ENCODE data around the gene EPN2.

Gene EPN2

DNA sequence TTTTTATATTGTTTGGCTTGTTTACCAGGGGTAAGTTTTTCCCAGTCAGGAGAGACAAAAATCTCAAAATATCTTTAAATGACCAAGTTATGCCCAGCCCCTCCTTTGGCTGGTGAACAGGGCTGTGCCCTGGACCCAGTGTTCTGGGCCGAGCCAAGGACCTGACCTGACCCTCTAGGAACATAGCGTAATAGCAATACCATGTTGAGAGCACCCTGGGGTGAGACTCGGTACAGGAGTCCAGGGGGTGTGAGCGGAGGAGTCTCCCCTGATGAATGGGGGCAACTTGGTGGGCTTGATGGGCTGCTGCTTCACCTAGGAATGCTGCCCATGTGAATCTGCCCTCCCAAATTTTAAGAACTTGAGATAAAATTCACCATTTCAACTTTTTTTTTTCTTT lies 77.9 kb downstream of the EPN2 start:
- H3K4me3 Mint-ChIP-seq, result no peak overlapping the region
- no peak overlapping the region for H3K27ac Mint-ChIP-seq

DNA sequence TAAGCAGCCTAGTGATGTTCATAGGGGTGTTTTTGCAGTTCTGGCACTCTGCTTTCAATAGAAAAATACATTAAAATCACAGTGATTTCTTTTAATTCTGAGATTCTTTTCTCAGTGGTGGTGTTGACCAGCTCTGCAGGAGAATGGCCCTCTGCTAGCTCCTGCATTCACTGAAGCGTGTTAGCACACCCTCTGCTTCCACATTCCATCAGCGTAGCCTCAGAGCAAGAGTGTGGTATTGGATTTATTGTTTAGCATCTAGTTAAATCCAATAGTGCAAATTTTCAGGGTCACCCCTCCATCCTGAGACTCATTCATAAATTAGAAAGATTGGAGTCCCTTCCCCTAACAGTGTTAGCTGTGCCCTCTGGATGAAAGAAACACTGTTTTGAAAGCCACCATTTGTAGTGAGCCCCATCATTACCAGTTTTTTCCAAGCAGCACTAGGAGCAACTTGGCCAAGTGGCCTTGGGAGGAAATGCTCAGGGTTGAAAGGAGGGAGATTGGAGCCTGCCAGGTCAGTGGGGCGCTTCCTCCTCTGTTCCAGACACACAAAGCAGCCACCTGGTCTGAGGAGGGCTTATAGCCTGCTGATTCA lies 79.7 kb downstream of the EPN2 start:
- Mint-ChIP-seq H3K36me3 (ENCODE audit: low read depth) (peaks cover 3% of the 10 kb centered on the region), H3K27ac (no peak overlapping the region), H3K9me3 (no peaks in the 10 kb centered on the region), H3K27me3 (peaks cover 7% of the 10 kb centered on the region), H3K4me3 (no peak overlapping the region), H3K4me1 (ENCODE audit: low read depth) (no peaks in the 10 kb centered on the region)

More for the DNA sequence above, 77.9 kb downstream of the EPN2 start:
- no peaks in the 10 kb centered on the region for H3K9me3 Mint-ChIP-seq
- H3K4me1 Mint-ChIP-seq (ENCODE audit: low read depth), result no peaks in the 10 kb centered on the region
- H3K36me3 Mint-ChIP-seq (ENCODE audit: low read depth), result peaks cover 6% of the 10 kb centered on the region
- H3K27me3 Mint-ChIP-seq, result peaks cover 14% of the 10 kb centered on the region

DNA sequence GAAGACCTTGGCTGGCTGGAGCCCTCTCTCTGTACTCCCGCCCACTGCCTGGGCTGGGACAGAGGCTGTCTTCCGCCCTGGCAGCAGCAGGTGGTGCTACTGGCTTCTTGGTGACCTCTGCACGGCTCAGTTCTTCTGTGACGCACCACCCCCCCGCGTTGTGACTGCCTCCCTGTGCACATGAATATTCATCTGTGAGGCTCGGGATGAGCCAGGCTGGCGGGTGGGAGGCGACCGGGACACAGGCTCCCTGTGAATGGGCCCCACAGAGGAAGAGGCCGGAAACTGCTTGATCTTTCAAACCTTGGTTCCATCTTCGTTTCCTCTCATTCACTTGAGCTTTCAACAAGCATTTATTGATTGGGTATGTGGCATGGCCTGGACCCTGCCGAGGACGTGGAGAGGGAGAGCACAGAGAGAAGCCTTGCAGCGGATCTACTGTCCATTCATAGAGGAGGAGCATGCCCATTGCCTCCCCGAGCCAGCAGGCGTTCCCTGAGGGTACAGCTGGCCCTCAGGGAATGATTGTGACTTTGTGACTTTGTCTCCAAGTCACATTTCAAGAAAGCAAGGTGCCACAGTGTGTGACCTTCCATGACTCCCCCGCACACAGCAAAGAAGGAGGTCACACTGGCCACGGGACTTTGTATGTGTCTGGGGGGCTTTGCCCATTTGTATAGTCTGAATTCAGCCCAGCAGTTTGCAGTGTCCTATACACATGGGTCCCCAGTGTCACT lies 80.4 kb downstream of the EPN2 start:
- Mint-ChIP-seq H3K4me1 (ENCODE audit: low read depth) (no peaks in the 10 kb centered on the region), H3K27me3 (peaks cover 3% of the 10 kb centered on the region), H3K36me3 (ENCODE audit: low read depth) (no peaks in the 10 kb centered on the region), H3K9me3 (no peaks in the 10 kb centered on the region), H3K4me3 (no peak overlapping the region), H3K27ac (no peak overlapping the region)

DNA sequence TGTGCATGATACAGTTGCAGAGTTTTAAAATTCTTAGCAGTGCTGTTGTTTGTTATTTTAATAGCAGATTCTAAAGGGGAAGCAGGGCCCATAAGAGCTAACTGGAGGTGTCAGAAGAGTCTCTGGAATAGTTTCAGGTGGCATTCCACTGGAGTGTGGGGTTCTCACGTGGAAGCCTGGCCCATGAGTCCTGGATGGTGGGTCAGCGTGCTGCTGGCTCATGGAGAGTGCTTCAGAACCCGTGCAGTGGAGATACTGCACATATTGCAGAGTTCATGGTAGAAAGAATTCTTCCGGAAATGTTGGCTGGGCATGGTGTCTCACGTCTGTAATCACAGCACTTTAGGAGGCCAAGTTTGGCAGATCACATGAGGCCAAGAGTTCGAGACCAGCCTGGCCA lies 81.4 kb downstream of the EPN2 start:
- no peaks in the 10 kb centered on the region for H3K9me3 Mint-ChIP-seq
- H3K27me3 Mint-ChIP-seq, result peaks cover 11% of the 10 kb centered on the region
- H3K4me1 Mint-ChIP-seq (ENCODE audit: low read depth), result no peaks in the 10 kb centered on the region
- no peak overlapping the region for H3K27ac Mint-ChIP-seq
- peaks cover under 1% of the 10 kb centered on the region for H3K36me3 Mint-ChIP-seq (ENCODE audit: low read depth)
- H3K4me3 Mint-ChIP-seq, result no peak overlapping the region

DNA sequence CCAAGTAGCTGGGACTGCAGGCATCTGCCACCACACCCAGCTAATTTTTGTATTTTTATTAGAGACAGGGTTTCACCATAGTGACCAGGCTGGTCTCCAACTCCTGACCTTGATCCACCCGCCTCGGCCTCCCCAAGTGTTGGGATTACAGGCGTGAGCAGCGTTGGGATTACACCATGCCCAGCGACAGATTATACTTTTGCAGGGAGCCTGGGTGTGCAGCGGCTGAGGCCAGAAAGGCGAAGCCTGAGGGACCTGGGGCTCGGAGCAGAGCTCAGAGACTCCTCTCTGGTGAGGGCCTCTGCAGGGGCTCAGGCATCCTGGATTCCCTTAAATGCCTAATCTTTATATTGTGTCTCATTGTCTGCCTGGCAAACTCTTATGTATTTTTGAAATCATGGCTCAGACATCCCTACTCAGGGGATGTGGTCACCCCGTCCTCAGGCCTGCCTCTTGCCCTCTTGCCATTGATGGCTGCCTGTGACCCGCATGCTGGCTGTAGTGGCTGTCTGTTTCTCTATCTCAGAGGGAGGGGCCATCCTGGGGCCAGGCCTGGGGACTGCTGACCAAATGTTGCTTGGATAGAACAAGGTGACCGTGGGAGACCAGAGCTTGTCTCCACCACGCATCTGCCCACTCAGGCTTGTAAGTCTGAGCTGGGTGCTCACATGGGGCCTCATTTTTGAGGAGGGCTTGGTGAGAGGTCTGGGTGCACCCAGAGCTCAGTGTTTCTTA lies 82.8 kb downstream of the EPN2 start:
- Mint-ChIP-seq H3K27ac (no peak overlapping the region), H3K4me1 (ENCODE audit: low read depth) (no peaks in the 10 kb centered on the region), H3K9me3 (peaks cover 2% of the 10 kb centered on the region), H3K27me3 (peaks cover 11% of the 10 kb centered on the region), H3K4me3 (no peak overlapping the region), H3K36me3 (ENCODE audit: low read depth) (peaks cover 4% of the 10 kb centered on the region)

DNA sequence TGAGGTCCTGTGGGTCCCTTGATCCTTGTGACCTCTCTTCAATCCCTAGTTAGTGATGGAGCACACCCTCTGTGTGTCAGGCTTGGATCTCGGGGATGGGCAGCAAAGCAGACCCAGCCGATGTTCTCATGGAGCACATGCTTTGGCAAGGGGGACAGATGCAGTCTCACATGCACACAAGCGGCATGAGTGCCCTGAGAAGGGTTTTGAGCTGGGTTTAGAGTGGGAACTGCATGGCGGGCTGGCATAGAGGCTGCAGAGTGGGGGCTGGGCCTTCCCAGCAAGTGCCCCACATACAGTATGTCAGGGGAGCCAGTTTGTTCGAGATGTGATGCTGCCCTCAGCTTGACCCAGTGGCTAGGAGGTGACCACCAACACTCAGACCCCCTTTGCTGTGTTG lies 83.7 kb downstream of the EPN2 start:
- peaks cover 11% of the 10 kb centered on the region for H3K9me3 Mint-ChIP-seq
- H3K4me1 Mint-ChIP-seq (ENCODE audit: low read depth), result no peaks in the 10 kb centered on the region
- peaks cover 4% of the 10 kb centered on the region for H3K36me3 Mint-ChIP-seq (ENCODE audit: low read depth)
- peaks cover 16% of the 10 kb centered on the region for H3K27me3 Mint-ChIP-seq
- H3K4me3 Mint-ChIP-seq, result no peak overlapping the region
- no peak overlapping the region for H3K27ac Mint-ChIP-seq

DNA sequence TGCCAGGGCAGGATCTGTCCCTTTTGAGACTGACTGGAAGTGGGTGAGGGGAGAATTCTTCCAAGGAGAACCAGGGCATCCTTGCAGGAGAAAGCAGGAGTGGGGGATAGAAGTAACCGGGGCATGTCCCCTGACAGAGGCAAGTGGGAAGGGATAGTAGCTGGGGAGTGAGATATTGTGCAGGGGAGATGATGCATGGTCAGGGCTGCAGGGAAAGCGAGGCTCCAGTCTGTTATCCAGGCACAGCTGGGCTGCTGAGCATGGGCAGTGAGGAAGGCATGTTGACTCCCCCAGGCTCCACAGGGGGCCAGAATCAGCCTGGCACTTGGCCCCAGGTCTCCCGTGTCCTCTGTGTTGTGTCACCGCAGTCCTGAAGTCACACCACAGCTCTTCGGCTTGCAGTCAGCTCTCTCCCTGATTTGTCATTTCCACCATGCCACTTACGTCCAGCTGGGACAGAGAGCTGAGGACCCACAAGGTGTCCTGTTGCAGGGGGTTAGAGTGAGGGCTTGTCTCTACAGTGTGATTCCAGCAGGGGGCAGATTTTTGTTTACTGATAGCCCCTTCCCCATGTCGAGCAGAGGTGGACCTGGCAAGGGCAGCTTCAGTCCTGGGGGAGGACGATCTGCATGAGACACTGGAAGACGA lies 84.4 kb downstream of the EPN2 start:
- peaks cover 16% of the 10 kb centered on the region for H3K27me3 Mint-ChIP-seq
- H3K27ac Mint-ChIP-seq, result no peak overlapping the region
- no peak overlapping the region for H3K4me3 Mint-ChIP-seq
- H3K4me1 Mint-ChIP-seq (ENCODE audit: low read depth), result no peaks in the 10 kb centered on the region
- H3K36me3 Mint-ChIP-seq (ENCODE audit: low read depth), result peaks cover 4% of the 10 kb centered on the region
- H3K9me3 Mint-ChIP-seq, result peaks cover 14% of the 10 kb centered on the region

DNA sequence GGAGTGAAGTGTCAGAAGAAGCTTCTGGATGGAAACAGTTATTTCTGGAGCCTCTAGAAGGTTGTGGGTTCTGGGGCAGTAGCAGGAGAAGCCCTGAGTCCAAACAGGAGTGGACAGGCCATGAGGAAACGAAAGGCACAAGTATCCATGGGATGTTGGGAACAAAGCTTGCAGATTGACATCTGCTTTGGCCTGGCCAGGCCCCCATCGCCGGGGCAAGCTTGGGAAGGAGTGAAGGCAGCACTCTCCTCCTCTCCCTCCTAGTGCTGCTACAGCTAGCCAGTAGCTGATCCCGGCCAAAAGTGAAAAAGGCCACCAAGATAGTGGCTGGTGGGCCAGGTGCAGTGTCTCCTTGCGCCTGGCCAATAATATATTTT lies 85.0 kb downstream of the EPN2 start:
- Mint-ChIP-seq H3K4me1 (ENCODE audit: low read depth) (no peaks in the 10 kb centered on the region), H3K27me3 (peaks cover 16% of the 10 kb centered on the region), H3K36me3 (ENCODE audit: low read depth) (peaks cover 4% of the 10 kb centered on the region), H3K9me3 (peaks cover 14% of the 10 kb centered on the region), H3K4me3 (no peak overlapping the region), H3K27ac (no peak overlapping the region)

DNA sequence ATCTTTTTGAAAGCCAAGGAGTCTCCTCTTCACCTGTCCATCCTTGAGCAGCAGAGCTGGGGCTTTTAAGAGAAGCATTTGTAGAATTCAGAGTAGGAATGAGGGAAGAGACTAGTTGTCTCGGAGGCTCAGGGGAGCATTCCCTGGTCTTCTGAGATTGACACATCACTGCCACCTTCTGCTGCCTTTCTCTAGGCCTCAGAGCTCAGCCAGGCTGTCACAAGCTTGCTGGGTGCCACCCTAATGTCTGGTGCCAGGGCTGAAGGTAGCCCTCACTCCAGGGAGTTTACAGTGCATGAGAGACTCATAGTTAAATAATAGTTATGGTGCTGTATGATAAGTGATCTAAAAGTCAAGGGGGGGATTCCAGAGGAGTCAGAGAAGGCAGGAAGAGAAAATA lies 85.7 kb downstream of the EPN2 start:
- H3K4me3 Mint-ChIP-seq, result no peak overlapping the region
- peaks cover 14% of the 10 kb centered on the region for H3K9me3 Mint-ChIP-seq
- H3K27me3 Mint-ChIP-seq, result peaks cover 16% of the 10 kb centered on the region
- no peak overlapping the region for H3K27ac Mint-ChIP-seq
- peaks cover 4% of the 10 kb centered on the region for H3K36me3 Mint-ChIP-seq (ENCODE audit: low read depth)
- no peaks in the 10 kb centered on the region for H3K4me1 Mint-ChIP-seq (ENCODE audit: low read depth)

DNA sequence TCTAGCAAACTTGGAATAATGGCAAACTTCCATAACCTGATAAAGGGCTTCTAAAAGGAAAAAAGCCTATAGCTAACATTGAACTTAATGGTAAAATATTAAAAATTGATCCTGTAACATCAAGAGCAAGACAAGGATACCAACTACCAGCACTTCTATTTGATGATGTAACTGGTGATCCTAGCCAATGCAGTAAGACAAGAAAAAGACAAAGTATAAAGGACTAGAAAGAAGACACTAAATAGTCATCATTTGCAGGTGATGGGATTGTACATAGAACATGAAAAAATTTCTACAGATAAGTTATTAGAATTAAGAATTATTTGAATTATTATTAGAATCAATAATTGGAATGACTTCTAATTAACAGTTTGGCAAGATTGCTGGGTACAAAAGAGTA lies 88.4 kb downstream of the EPN2 start:
- no peak overlapping the region for H3K4me3 Mint-ChIP-seq
- no peak overlapping the region for H3K27ac Mint-ChIP-seq
- peaks cover 14% of the 10 kb centered on the region for H3K9me3 Mint-ChIP-seq
- H3K27me3 Mint-ChIP-seq, result peaks cover 13% of the 10 kb centered on the region
- peaks cover 4% of the 10 kb centered on the region for H3K36me3 Mint-ChIP-seq (ENCODE audit: low read depth)
- H3K4me1 Mint-ChIP-seq (ENCODE audit: low read depth), result no peaks in the 10 kb centered on the region

DNA sequence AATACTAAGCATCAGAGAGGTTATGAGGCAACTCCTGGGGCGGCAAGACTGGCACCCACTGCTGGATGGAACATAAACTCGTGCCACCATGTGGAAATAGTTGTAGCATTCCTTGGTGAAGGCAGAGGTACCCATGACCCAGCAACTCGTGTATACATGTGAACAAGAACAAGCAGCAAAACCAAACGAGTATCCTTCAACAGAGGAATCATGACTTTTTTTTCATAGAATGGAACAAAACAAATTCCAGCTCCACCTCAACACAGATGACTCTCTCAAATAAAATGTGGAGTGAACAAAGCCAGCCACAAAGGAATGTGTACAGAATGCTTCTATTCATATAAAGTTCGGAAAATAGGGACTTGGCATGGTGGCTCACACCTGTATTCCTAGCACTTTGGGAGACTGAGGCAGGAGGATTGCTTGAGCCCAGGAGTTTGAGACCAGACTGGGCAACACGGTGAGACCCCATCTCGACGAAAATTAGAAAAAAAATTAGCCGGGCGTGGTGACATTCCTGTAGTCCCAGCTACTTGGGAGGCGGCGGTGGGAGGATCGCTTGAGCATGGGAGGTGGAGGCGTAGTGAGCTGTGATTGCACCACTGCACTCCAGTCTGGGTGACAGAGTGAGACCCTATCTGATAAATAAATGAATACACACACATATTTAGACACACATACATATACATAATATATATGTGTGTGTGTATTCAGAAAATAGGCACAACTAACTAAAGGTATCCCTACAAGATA lies 90.0 kb downstream of the EPN2 start:
- Mint-ChIP-seq H3K9me3 (peaks cover 14% of the 10 kb centered on the region), H3K36me3 (ENCODE audit: low read depth) (peaks cover 4% of the 10 kb centered on the region), H3K27ac (no peak overlapping the region), H3K4me1 (ENCODE audit: low read depth) (no peaks in the 10 kb centered on the region), H3K27me3 (peaks cover 13% of the 10 kb centered on the region), H3K4me3 (no peak overlapping the region)

DNA sequence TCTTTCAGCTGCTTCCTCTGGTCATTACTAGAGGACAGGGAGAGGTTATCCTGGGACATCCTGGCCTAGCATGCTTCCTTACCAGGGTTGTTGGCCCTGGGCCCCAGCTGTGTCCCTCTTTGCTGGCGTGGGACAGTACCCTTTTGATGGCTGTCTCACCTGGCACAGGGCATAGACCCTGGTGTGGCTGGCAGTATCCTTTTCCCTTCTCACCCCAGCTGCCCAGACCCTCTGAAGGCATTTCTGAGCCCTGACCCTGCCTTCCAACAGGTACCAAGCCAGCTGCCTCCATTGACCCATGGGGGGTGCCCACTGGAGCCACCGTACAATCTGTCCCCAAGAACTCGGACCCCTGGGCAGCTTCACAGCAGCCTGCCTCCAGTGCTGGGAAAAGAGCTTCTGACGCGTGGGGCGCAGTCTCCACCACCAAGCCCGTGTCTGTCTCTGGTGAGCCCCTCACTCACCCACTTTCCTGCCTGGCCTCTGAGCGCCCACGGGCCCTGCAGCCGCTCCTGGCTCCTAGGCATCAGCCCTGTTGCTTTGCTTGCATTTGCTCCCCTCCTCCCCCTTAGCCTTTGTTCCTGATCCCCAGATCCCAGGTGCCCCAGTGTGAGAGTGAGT lies 91.4 kb downstream of the EPN2 start:
- Mint-ChIP-seq H3K4me1 (ENCODE audit: low read depth) (peaks cover 6% of the 10 kb centered on the region), H3K9me3 (peaks cover 14% of the 10 kb centered on the region), H3K27ac (no peak overlapping the region), H3K36me3 (ENCODE audit: low read depth) (peaks cover 4% of the 10 kb centered on the region), H3K27me3 (peaks cover 5% of the 10 kb centered on the region), H3K4me3 (no peak overlapping the region)

DNA sequence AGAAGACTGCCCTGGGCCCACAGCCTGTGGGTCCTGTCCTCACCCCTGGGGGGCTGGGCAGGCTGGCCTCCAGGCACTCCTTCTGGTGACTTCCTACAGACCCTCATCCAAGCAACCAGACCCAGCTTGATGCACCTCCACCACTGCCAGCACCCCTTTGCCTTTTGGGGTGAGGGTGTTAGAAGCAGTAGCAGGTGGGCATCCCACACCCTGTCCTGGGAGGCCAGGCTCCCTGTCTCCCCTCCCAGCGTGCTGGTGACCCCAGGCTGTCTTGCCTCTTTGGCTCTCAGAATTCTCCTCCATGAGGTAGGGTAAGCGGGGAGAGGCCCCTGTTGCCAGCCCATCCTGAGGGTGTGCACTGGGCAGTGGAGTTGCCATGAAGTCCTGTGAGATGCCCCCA lies 92.0 kb downstream of the EPN2 start:
- Mint-ChIP-seq H3K36me3 (ENCODE audit: low read depth) (no peaks in the 10 kb centered on the region), H3K27ac (no peak overlapping the region), H3K4me3 (no peak overlapping the region), H3K27me3 (peaks cover 5% of the 10 kb centered on the region), H3K9me3 (peaks cover 14% of the 10 kb centered on the region), H3K4me1 (ENCODE audit: low read depth) (peaks cover 6% of the 10 kb centered on the region)

DNA sequence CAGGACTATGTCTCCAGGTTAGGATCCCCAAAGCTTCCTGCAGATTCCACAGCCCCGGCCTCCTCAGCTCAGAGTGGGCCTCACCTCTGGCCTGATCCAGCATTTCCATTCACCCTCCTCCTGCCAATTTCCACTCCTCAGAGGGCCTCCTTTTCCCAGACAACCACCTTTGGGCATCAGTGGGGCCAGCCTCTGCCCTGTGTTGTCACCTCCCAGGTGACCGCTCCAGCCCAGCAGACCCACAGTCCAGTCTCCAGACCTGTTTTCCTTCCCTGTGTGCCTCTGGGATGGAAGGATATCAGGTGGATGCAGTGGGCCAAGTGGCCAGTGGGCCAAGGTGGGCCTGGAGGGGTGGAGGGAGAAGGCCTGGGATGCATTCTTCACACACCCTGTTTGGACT lies 92.7 kb downstream of the EPN2 start:
- peaks cover 13% of the 10 kb centered on the region for H3K9me3 Mint-ChIP-seq
- no peak overlapping the region for H3K4me3 Mint-ChIP-seq
- peaks cover 6% of the 10 kb centered on the region for H3K4me1 Mint-ChIP-seq (ENCODE audit: low read depth)
- H3K27me3 Mint-ChIP-seq, result peaks cover 5% of the 10 kb centered on the region
- H3K36me3 Mint-ChIP-seq (ENCODE audit: low read depth), result no peaks in the 10 kb centered on the region
- H3K27ac Mint-ChIP-seq, result no peak overlapping the region
